Adrenal gland (tissue), 12 donors: ENCODE results near the gene RELT. TPM values are rescaled to one million over a fixed set of nuclear protein-coding genes. Genes with fewer than 3 reads are reported as not detected.

ENCODE experiments used
- DNase-seq, 7 donors: peaks; one replicate each; pipeline ENCODE4 v3.0.0-alpha.2; 2019 to 2020
- H3K27ac ChIP-seq, 5 donors: fragments of 200-600 bp; sonication (generic) in 4 of 5; 1 replicate in 3 of 5; 2 replicates in 2 of 5; pipeline versions ENCODE4 v1.5.1 to v1.8.0; 2016 to 2020; ENCODE audit warnings: mild to moderate bottlenecking in 1 of 5
- H3K27me3 ChIP-seq: fragments of 200-600 bp; 2 replicates; pipeline ENCODE4 v1.8.0; 2021
- H3K36me3 ChIP-seq, 2 donors: fragments of 200-600 bp; replicated peaks in 1 of 2; 1 replicate in 1 of 2; 2 replicates in 1 of 2; pipeline versions ENCODE4 v1.5.1 to v1.8.0; 2018 to 2022
- H3K4me1 ChIP-seq, 2 donors: fragments of 200-600 bp; replicated peaks in 1 of 2; 1 replicate in 1 of 2; 2 replicates in 1 of 2; pipeline versions ENCODE4 v1.5.1 to v1.8.0; 2018 to 2021
- H3K4me3 ChIP-seq, 4 donors: fragments of 200-600 bp; sonication (generic) in 3 of 4; one replicate each; pipeline ENCODE4 v1.5.1; 2016 to 2018
- H3K9me3 ChIP-seq, 3 donors: fragments of 200-600 bp; sonication (generic) in 1 of 3; replicated peaks in 1 of 3; 1 replicate in 2 of 3; 2 replicates in 1 of 3; pipeline versions ENCODE4 v1.5.1 to v1.8.0; 2016 to 2021
- POLR2A ChIP-seq, 2 donors: fragments of 450-650 bp; IDR thresholded peaks; one replicate each; pipeline ENCODE4 v1.6.1; 2017; ENCODE audit warnings: antibody characterized with exemption in 2 of 2, mild to moderate bottlenecking in 2 of 2, moderate library complexity in 1 of 2
- WGBS, 4 donors: extraction: QIAGEN DNeasy Blood & Tissue Kit in 2 of 4; methylation state at CpG; one replicate each; pipeline versions ENCODE4 v1.1.5 to v1.1.7; 2013 to 2017; 5-methylcytosine and 5-hydroxymethylcytosine counted together
- intact Hi-C, 2 donors: fragments of 100-400 bp; cut with DNase I; formaldehyde crosslinking; loops; one replicate each; pipeline versions ENCODE4 v1.14.1 to v1.15.0; 2022 to 2023
- polyA plus RNA-seq, 3 donors: library from polyadenylated mRNA; stranded (reverse); fragments of 200-250 nt in 2 of 3; fragments of 350-450 nt in 1 of 3; fragmentation: Illumina TruSeq in 1 of 3; extraction: RNeasy Lipid Tissue Mini Kit (QIAGEN cat#74804) in 1 of 3; gene quantifications; one replicate each; pipeline ENCODE4 v1.2.3, GENCODE V29; 2013 to 2014
- total RNA-seq, 9 donors: library from RNA; depleted of rRNA in 4 of 9; stranded (reverse); fragments of >200 nt in 4 of 9; fragments of 120-200 nt in 1 of 9; fragmentation: NEBNext Ultra II Directional in 1 of 9; extraction: Animal tissue kit (Norgen Biotek cat#: 25700) in 1 of 9; gene quantifications; one replicate each; pipeline versions ENCODE4 v1.1.0 to v1.2.4, GENCODE V29; 2013 to 2023
- TF ChIP-seq, protein P1 (sequence below), 6 experiments: fragments of 450-650 bp in 4 of 6; fragments of 200-600 bp in 2 of 6; sonication (generic) in 1 of 6; IDR thresholded peaks; 1 replicate in 5 of 6; 2 replicates in 1 of 6; pipeline versions ENCODE4 v1.5.1 to v1.8.0; 2016 to 2021; ENCODE audit warnings: antibody characterized with exemption in 6 of 6, mild to moderate bottlenecking in 2 of 6, moderate library complexity in 1 of 6
- donor health status: healthy with polysubstance abuse.
- donor health status: Bipolar disorder and iron deficiency.
- donor health status: DM: yes; HTN: yes; CAD: no.
- donor health status: DM: no; HTN: no; CAD: no.
- donor health status: DM: no; HTN: no; CAD: no.
- donor health status: DM: yes; HTN: yes; CAD: no.

Gene RELT
- total and polyA plus RNA-seq, 12 donors, result 0.73 to 8.7 (median 5.2) TPM

GRCh38 chr11:73394416-73395296, 18.5 kb downstream of the RELT start:
- WGBS, 4 donors, result 89 to 93% (median 91%) methylated on average over 16 to 34 of the region's 34 CpGs

DNA sequence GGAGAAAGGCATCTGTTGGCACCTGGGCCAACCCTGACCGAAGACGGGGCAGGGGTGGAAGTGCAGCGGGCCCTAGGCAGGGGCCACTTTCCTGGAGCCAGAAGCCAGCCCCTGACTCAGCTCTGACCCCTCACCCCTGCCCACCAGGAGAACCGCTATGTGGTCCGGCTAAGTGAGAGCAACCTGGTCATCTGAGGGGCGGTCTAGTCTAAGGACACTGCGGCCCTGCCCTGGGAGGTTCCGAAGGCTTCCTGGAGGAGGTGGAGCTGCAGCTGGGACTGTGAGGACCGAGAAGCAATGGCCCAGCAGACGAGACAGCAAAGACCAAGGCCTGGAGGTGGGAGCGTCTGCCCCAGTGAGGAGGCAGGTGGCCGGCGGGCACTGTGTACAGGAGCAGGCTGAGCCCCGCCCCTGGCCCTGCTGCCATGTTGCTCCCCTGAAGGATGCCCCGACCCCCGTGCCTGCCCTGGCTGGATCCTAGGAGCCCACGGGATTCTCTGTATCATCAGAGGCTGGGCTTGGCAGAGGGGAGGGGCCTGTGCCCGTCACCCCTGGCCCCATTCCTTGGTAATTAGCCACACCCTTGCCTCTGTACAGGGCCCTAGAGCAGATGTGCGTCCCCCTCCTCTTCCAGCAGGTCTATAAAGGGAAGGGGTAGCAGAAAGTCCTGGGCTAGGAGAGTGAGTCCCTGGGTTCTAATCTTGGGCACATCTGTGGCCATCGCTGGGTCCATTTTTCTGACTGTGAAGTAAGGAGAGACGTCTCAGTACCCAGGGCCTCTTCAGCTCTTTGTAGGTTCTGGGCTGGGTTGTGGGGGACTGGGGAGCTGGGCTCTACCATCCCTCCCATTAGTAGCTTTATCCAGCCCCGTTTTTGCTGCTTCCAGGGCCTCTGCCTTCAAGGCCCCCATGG, 19.4 kb downstream of the RELT start:
- intact Hi-C loops, result loop anchor here (2.0 to 10.0 kb wide), 2 partner anchors 45 to 91 kb away; partner anchors contain the start of gene ARHGEF17 (in 1 of the 2)
- no peak for DNase-seq
- no peaks in the 10 kb centered on the region for H3K9me3 ChIP-seq
- no peak overlapping the region for H3K4me3 ChIP-seq
- no peak overlapping the region for H3K27ac ChIP-seq
- WGBS, 4 donors, result 82 to 90% (median 85%) methylated on average over 18 to 22 of the region's 22 CpGs
- no peaks in the 10 kb centered on the region for H3K36me3 ChIP-seq
- no peak for TF ChIP-seq POLR2A (IDR thresholded peaks at IDR 0.05)
- TF ChIP-seq, protein P1, sequence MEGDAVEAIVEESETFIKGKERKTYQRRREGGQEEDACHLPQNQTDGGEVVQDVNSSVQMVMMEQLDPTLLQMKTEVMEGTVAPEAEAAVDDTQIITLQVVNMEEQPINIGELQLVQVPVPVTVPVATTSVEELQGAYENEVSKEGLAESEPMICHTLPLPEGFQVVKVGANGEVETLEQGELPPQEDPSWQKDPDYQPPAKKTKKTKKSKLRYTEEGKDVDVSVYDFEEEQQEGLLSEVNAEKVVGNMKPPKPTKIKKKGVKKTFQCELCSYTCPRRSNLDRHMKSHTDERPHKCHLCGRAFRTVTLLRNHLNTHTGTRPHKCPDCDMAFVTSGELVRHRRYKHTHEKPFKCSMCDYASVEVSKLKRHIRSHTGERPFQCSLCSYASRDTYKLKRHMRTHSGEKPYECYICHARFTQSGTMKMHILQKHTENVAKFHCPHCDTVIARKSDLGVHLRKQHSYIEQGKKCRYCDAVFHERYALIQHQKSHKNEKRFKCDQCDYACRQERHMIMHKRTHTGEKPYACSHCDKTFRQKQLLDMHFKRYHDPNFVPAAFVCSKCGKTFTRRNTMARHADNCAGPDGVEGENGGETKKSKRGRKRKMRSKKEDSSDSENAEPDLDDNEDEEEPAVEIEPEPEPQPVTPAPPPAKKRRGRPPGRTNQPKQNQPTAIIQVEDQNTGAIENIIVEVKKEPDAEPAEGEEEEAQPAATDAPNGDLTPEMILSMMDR (IDR thresholded peaks at IDR 0.05), result no peak
- H3K27me3 ChIP-seq, result no peaks in the 10 kb centered on the region
- no peaks in the 10 kb centered on the region for H3K4me1 ChIP-seq

More at GRCh38 chr11:73394416-73395296, 18.5 kb downstream of the RELT start:
- no peaks in the 10 kb centered on the region for H3K4me1 ChIP-seq
- no peaks in the 10 kb centered on the region for H3K27me3 ChIP-seq
- intact Hi-C loops, result loop anchor here (2.0 to 10.0 kb wide), 4 partner anchors 42 to 90 kb away; partner anchors contain the start of gene ARHGEF17 (in 2 of the 2)
- TF ChIP-seq, protein P1 (IDR thresholded peaks at IDR 0.05), result no peak
- no peak for TF ChIP-seq POLR2A (IDR thresholded peaks at IDR 0.05)
- no peak for DNase-seq
- no peak overlapping the region for H3K27ac ChIP-seq
- no peaks in the 10 kb centered on the region for H3K9me3 ChIP-seq
- no peaks in the 10 kb centered on the region for H3K36me3 ChIP-seq
- no peak overlapping the region for H3K4me3 ChIP-seq

- no peak overlapping the region for H3K4me3 ChIP-seq
- no peaks in the 10 kb centered on the region for H3K9me3 ChIP-seq
- WGBS, 4 donors, result 73 to 91% (median 85%) methylated on average over 5 to 6 of the region's 6 CpGs
- no peak for DNase-seq
- no peaks in the 10 kb centered on the region for H3K27me3 ChIP-seq
- H3K27ac ChIP-seq, result no peak overlapping the region
- H3K4me1 ChIP-seq, result no peaks in the 10 kb centered on the region
- intact Hi-C loops, result loop anchor here in 1 of 2 donors (10.0 kb wide), 1 partner anchor 92 kb away; the partner anchor contains the start of gene ARHGEF17
- TF ChIP-seq, protein P1 (IDR thresholded peaks at IDR 0.05), result no peak
- TF ChIP-seq POLR2A (IDR thresholded peaks at IDR 0.05), result no peak
- no peaks in the 10 kb centered on the region for H3K36me3 ChIP-seq
Measured at GRCh38 chr11:73396251-73396930, 20.2 kb downstream of the RELT start.
